ENCODE data around the gene E2F4. TPM values are rescaled to one million over a fixed set of nuclear protein-coding genes. Genes with fewer than 3 reads are reported as not detected.

E2F4 gene
- polyA plus RNA-seq, 3 donors from 2014 or later, result 42.7 to 85.3 (median 76.0) TPM

DNA sequence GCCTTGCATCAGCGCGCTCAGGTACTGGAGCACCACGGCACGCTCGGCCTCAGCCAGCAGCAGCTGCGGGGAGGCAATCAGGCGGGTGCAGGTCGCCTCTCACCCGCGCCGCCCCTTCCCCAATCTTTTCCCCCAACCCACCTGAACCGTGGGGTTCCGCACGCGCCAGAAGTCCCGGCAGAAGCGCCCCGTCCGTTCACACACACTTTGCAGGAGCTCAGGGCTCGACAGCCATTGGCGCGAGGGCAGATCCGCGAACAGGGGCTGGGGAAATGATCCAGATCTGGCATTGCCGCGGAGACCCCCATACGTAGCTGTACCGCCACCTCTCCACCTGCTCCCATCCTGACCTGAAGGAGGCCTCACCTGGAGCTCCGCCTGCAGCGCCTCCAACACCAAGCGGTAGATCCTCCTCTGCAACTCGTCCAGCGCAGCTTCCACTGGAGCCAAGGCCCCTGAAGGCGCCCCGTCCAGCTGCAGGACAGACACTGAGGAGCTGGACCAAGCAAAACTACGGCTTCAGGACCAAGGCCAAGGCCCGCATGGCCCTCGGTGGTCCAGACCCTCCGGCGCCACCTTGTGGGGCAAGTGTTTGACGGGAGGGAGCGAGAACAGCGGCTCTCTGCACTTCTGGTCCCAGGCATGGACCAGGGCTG is 6.8 kb upstream of the E2F4 start:
- Mint-ChIP-seq H3K36me3 (no peaks in the 10 kb centered on the region), H3K4me1 (peaks cover 10% of the 10 kb centered on the region in 2 donors), H3K4me3 (peak overlapping the region; percentile 88 to 93 (median 91)), H3K9me3 (no peaks in the 10 kb centered on the region), H3K27ac (peak overlapping the region; percentile 30 to 82 (median 56)), H3K27me3 (ENCODE audit: low read depth in 3 of 3) (peaks cover 2 to 7% (median 7%) of the 10 kb centered on the region in 3 donors)
- DNase-seq, result peak; percentile 79 to 82 (median 79)

DNA sequence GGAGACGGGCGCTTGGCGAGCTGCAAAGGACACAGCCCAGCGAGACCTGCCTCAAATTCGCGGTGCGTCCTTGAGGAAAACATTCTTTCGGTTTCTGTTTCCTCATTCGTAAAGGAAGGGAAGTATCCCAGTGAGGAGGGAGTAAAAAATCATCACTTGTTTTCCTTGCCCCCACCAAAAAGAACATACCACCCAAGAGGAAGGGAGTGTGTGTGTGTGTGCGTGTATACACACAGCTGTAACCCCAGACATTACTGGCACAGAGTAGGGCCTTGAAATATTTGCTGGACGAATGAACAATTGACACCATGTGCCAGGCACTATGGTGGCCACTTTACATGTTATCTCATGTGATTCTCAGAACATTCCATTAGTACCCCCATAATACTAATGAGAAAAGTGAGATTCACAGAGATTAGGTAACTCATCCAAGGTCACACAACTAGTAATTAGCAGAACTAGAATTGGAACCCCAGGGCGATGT is 6.3 kb upstream of the E2F4 start:
- Mint-ChIP-seq H3K27ac (peak overlapping the region in 2 of 6 donors; percentile 40 to 82), H3K4me3 (peak overlapping the region; percentile 88 to 93 (median 91)), H3K4me1 (peaks cover 10% of the 10 kb centered on the region in 2 donors), H3K27me3 (ENCODE audit: low read depth in 3 of 3) (peaks cover 4 to 7% (median 7%) of the 10 kb centered on the region in 3 donors), H3K9me3 (no peaks in the 10 kb centered on the region), H3K36me3 (no peaks in the 10 kb centered on the region)
- DNase-seq, result no peak

DNA sequence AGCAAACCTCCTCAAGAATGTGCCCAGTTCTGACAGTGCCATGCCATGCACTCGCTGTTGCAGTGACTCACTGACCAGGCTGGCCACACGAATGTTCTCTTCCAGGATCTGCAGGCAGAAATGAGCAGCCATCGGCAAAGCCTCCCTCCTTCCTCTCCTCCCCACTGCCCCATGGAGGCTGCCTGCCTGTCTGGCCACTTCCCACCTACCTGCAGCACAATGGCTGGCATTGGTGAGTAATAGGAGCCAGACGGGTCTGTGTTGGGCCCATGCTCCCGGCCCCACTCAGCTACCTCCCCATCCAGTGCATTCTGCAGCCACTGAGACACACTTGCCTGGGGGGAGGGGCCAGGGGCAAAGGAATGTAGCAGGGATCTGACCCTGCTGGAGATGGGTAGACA is 5.4 kb upstream of the E2F4 start:
- peaks cover 4 to 7% (median 7%) of the 10 kb centered on the region in 3 donors for H3K27me3 Mint-ChIP-seq (ENCODE audit: low read depth in 3 of 3)
- no peak overlapping the region for H3K4me3 Mint-ChIP-seq
- peaks cover 13 to 15% of the 10 kb centered on the region in 2 donors for H3K4me1 Mint-ChIP-seq
- H3K36me3 Mint-ChIP-seq, result no peaks in the 10 kb centered on the region
- no peaks in the 10 kb centered on the region for H3K9me3 Mint-ChIP-seq
- no peak for DNase-seq
- no peak overlapping the region for H3K27ac Mint-ChIP-seq

DNA sequence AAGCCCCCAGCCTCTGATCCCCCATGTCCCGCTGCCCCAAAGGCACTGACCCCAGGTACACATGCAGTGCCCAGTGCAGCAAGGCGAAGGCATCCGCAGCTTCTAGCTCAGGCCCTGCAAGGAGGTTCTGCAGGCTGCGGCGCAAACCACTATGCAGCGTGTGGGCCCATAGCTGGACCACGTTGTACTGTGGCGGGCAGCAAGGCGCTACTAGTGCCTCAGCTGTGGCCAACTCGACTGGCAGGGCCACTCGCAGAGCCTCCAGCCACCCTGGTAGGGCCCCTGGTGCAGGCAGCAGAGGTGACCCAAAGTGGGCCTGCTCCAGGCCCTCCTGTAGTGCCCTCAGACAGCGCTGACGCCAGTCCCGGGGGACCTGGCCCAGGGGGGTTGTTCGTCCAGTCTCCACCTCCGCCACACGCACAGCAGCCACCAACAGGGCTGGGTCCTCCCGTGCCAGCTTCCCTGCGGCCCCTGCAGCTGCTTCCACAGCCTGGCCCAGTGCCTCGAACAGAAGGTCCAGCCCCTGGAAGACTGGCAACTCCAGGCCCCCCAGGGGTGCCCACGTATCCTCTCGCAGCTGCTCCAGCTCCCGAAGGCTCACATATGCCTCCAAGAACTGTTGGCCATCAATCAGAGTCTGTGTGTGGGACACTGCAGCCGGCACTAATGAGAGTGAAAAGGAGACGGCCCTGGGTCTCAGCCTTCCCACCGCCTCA is 4.6 kb upstream of the E2F4 start:
- H3K36me3 Mint-ChIP-seq, result no peaks in the 10 kb centered on the region
- no peak overlapping the region for H3K27ac Mint-ChIP-seq
- H3K4me1 Mint-ChIP-seq, result peaks cover 17 to 21% of the 10 kb centered on the region in 2 donors
- H3K4me3 Mint-ChIP-seq, result no peak overlapping the region
- no peaks in the 10 kb centered on the region for H3K9me3 Mint-ChIP-seq
- DNase-seq, result no peak
- peaks cover 7 to 8% (median 7%) of the 10 kb centered on the region in 3 donors for H3K27me3 Mint-ChIP-seq (ENCODE audit: low read depth in 3 of 3)

DNA sequence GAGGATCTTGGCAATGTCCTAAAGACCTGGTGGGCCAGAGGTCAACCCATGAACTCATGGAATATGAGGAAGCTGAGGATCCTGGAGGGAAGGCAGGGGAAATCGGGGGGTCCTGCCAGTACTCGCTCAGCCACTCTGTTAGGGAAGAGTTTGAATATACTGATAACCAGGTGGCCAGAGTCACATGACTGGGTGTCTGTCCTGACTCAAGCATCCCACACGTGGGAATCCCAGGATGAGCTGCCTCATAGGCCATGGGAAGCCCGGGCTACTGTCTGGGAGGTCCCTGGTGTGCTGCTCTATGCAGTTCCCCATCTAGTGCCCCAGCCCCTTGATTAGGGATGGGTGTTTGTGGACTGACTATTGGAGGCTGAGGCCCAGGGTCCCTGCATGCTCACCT is 3.6 kb upstream of the E2F4 start:
- no peak overlapping the region for H3K27ac Mint-ChIP-seq
- no peak overlapping the region for H3K4me3 Mint-ChIP-seq
- H3K36me3 Mint-ChIP-seq, result no peaks in the 10 kb centered on the region
- no peak for DNase-seq
- H3K27me3 Mint-ChIP-seq (ENCODE audit: low read depth in 3 of 3), result peaks cover 7 to 8% (median 7%) of the 10 kb centered on the region in 3 donors
- H3K4me1 Mint-ChIP-seq, result peaks cover 27 to 31% of the 10 kb centered on the region in 2 donors
- H3K9me3 Mint-ChIP-seq, result no peaks in the 10 kb centered on the region

DNA sequence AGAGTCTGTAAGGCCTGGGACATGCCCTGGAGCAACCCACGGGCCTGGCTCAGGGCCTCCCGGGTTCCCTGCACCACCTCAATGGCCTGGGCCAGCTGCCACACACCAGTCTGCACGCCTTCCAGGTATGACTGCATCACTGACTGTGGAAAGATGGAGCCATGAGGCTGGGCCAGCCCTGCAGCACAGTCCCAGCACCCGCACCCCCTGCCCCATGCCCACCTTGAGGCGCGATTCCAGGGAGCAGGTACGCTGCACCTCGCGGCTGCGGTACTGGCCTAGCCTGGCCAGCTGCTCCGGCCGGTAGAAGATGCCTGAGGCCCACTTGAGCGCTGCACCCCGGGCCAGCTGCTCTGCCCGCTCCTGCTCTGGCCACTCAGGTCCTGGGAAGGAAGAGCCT is 3.2 kb upstream of the E2F4 start:
- Mint-ChIP-seq H3K4me3 (no peak overlapping the region), H3K9me3 (no peaks in the 10 kb centered on the region), H3K36me3 (no peaks in the 10 kb centered on the region), H3K27me3 (ENCODE audit: low read depth in 3 of 3) (peaks cover 7 to 10% (median 7%) of the 10 kb centered on the region in 3 donors), H3K4me1 (peaks cover 32 to 36% of the 10 kb centered on the region in 2 donors), H3K27ac (no peak overlapping the region)
- DNase-seq, result no peak

DNA sequence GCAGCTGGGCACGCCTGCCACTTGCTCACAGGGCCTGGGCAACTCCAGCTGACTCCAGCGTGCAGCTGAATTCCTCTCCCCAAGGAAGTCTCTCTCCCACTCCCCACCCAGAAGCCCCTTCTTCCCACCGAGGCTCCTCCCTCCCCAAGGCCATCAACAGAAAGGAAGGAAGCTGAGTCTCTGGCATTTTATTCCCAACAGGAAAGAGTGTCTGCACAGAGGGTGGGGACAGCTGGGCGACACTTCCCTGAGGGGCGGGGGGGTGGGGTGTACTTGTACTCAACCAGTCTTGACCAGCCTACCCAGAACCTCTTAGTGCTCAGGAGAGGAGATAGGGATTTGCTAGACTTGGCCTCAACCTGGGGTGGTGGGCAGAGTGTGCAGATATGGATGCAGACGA is 1.9 kb upstream of the E2F4 start, which contains the start of gene EXOC3L1:
TSS of gene EXOC3L1 (minus strand) at position 96 of the 400 bp plus-strand sequence. CDS start 460 bp downstream, outside the sequence.
- peak within 1 kb of the TSS in 2 of 5 donors; percentile 88 to 91 for H3K4me3 Mint-ChIP-seq
- no peak within 1 kb of the TSS for H3K27ac Mint-ChIP-seq
- H3K4me1 Mint-ChIP-seq, result peaks cover 39% of the 10 kb centered on the region in 2 donors
- no peaks in the 10 kb centered on the region for H3K9me3 Mint-ChIP-seq
- no peak for DNase-seq
- no peaks in the 10 kb centered on the region for H3K36me3 Mint-ChIP-seq
- peaks cover 7 to 10% (median 7%) of the 10 kb centered on the region in 3 donors for H3K27me3 Mint-ChIP-seq (ENCODE audit: low read depth in 3 of 3)

DNA sequence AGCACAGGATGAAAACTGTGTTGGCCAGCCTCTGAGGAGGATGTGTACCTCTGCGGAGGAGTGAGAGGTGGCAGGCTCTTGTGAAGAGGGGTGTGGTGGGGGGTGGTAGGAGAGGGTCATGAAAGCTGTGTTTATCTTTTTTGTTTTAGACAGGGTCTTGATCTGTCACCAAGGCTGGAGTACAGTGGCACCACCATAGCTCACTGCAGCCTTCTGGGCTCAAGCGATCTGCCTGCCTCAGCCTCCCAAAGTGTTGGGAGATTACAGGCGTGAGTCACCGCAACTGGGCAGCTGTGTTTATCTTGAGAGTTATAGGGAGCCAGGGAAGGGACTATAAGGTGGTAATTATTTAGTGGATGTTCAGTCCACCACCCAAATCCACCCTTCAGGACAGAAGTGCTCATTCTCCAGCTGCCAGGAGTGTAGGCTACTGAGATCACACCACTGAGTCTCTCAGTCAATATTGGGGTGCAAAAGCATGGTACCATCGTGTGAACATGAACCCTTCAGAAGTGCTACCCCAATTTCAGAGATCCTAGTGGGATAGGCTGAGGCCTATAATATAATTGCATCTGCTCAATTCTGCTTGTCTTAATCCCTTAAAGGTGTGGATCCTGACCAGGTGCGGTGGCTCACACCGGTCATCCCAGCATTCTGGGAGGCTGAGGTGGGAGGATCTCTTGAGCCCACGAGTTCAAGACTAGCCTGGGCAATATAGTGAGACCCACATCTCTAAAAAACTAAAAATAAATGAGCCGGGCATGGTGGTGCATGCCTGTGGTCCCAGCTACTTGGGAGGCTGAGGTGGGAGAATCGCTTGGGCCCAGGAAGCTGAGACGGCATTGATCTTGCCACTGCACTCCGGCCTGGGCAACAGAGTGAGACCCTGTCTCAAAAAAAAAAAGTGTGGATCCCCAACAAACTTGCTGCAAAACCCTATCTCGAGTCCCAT is 1.2 kb upstream of the E2F4 start:
- no peak for DNase-seq
- Mint-ChIP-seq H3K27ac (no peak overlapping the region), H3K9me3 (no peaks in the 10 kb centered on the region), H3K4me3 (peak overlapping the region in 3 of 5 donors; percentile 88 to 91 (median 88)), H3K36me3 (peaks cover 0 to 3% (median 0%) of the 10 kb centered on the region in 3 donors), H3K27me3 (ENCODE audit: low read depth in 3 of 3) (peaks cover 2 to 9% (median 5%) of the 10 kb centered on the region in 3 donors), H3K4me1 (peaks cover 32 to 35% of the 10 kb centered on the region in 2 donors)

DNA sequence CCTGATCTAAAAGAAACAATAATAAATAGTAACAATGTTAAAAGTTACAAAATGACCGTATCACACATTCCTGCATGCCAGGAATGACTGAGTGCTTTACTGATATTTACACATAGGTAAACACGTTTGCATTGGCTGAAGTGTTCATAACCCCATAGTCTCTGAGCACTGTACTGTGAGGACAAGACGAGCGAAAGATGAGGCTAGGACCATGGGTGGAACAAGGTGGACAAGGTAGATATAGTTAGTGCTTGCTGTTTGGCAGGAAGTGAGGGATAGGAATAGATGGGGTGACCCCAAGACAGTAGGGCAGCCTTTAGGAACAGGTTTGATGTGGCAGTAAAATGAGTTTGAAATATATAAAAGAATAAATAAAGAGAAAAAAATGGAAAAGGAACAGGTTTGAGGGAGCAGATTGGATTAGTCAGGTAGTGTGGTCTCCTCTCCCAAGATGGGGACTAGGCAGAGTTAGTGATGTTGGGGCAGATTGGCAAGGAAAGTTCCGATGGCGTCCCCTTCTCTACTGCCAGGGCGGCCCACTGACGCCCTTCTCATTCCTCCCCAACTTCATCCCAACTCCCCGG is 452 bp upstream of the E2F4 start:
- Mint-ChIP-seq H3K4me3 (peak overlapping the region; percentile 88 to 92 (median 88)), H3K27me3 (ENCODE audit: low read depth in 3 of 3) (peaks cover 1 to 9% (median 5%) of the 10 kb centered on the region in 3 donors), H3K9me3 (no peaks in the 10 kb centered on the region), H3K27ac (peak overlapping the region; percentile 57 to 93 (median 87)), H3K4me1 (peaks cover 35 to 41% of the 10 kb centered on the region in 2 donors), H3K36me3 (peaks cover 6 to 11% (median 6%) of the 10 kb centered on the region in 3 donors)
- DNase-seq, result no peak

DNA sequence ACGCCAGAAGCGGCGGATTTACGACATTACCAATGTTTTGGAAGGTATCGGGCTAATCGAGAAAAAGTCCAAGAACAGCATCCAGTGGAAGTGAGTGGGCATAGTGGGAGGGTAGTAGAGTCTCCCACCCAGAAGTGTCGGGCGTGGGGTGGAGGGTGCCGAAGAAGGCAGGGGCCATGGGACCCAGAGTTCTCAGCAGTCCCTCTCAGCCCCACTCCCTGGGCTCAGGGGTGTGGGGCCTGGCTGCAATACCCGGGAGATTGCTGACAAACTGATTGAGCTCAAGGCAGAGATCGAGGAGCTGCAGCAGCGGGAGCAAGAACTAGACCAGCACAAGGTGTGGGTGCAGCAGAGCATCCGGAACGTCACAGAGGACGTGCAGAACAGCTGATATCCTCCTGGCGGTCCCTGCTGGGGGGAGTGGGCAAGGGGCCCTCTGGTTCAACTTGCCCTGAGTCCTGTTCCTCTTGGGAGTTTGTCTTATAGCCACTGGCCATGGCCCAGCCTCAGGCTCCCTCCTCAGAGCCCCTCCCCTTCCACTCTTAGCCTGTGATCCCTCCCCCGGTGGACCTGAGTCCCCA is 916 bp downstream of the E2F4 start:
- Mint-ChIP-seq H3K27me3 (ENCODE audit: low read depth in 3 of 3) (peaks cover 1 to 7% (median 5%) of the 10 kb centered on the region in 3 donors), H3K27ac (peak overlapping the region; percentile 75 to 88 (median 84)), H3K36me3 (peaks cover 11 to 20% (median 11%) of the 10 kb centered on the region in 3 donors), H3K4me1 (peaks cover 39 to 46% of the 10 kb centered on the region in 2 donors), H3K9me3 (no peaks in the 10 kb centered on the region), H3K4me3 (peak overlapping the region; percentile 88 to 92 (median 88))
- DNase-seq, result no peak

DNA sequence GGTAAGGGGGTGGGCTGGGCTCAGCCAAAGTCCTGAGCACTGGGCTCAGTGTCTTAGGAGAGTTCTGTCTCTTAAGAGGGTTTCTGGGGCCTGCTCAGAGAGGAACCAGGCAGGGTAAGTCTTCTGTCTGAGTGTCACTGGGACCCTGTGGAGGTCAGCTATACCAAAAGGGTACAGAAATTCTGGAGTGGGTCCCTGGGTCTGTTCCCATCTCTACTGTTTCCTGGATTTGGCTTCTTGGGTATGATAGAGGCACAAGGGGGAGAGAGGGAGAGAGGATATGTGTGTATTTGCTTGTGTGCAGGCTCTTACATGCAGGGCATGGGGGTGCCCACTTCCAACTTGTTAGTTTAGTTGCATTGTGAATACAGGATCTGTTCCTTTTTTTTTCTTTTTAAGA is 1.6 kb downstream of the E2F4 start:
- Mint-ChIP-seq H3K4me1 (peaks cover 39 to 46% of the 10 kb centered on the region in 2 donors), H3K27ac (peak overlapping the region; percentile 62 to 88 (median 77)), H3K4me3 (peak overlapping the region; percentile 88 to 92 (median 88)), H3K36me3 (peaks cover 11 to 20% (median 11%) of the 10 kb centered on the region in 3 donors), H3K27me3 (ENCODE audit: low read depth in 3 of 3) (peaks cover 3 to 7% (median 5%) of the 10 kb centered on the region in 3 donors), H3K9me3 (no peaks in the 10 kb centered on the region)
- DNase-seq, result no peak

DNA sequence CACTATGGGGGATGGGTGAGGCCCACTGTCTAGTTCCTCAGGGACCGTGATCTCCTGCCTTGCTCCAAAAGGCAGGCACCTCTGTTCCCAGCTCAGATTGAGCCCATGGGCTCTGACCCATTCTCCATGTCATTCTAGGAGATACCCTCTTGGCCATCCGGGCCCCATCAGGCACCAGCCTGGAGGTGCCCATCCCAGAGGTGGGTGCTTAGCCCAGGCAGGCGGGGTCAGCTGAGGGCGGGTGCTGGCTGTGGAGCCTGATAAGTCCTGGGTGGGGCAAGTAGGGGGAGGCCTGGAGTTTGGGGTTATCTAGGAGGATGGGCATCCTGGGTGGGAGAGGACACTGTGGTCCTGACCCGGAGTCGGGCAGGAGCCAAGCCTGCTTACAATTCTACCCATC is 2.3 kb downstream of the E2F4 start:
- Mint-ChIP-seq H3K36me3 (peaks cover 11 to 20% (median 11%) of the 10 kb centered on the region in 3 donors), H3K27ac (peak overlapping the region in 3 of 6 donors; percentile 62 to 83 (median 77)), H3K4me3 (peak overlapping the region; percentile 88 to 92 (median 88)), H3K9me3 (no peaks in the 10 kb centered on the region), H3K4me1 (peaks cover 39 to 46% of the 10 kb centered on the region in 2 donors), H3K27me3 (ENCODE audit: low read depth in 3 of 3) (peaks cover 3 to 7% (median 5%) of the 10 kb centered on the region in 3 donors)
- DNase-seq, result no peak

Data from immature natural killer cell (primary cell).